SU-DHL-6 (cell line): Measurements from ENCODE around the gene SMURF2.

ENCODE experiments used
- EZH2phosphoT487 ChIP-seq: fragments of 200-600 bp; sonication (generic), shearing (Covaris generic); conservative IDR thresholded peaks from 2 replicates; pipeline ENCODE4 v1.6.1; 2018; ENCODE audit warnings: mild to moderate bottlenecking, antibody characterized with exemption, low read length, moderate library complexity, mixed read lengths
- TF ChIP-seq, protein P1 (sequence below): fragments of 200-600 bp; sonication (generic); IDR thresholded peaks from one replicate; pipeline ENCODE4 v1.5.1; 2017; ENCODE audit warnings: antibody characterized with exemption, mild to moderate bottlenecking, low read length, moderate library complexity; ENCODE audit not compliant: insufficient read depth, poor library complexity, severe bottlenecking

DNA sequence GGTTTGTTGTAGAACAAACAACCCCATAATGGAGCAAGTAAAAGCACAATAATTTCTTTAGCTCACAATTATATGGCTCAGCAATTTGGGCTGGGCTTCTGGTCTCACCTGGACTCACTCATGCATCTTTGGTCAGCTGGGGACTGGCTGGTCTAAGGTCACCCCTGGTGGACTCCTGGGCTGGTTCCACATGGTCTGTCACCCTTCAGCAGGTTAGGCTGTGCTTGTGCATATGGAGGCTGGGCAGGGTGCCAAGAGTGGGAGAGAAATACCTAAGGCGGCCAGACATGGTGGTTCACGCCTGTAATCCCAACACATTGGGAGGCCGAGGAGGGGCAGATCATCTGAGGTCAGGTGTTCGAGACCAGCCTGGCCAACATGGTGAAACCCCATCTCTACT, 27.0 kb upstream of the SMURF2 start:
- no peak for TF ChIP-seq EZH2phosphoT487
- TF ChIP-seq, protein P1, sequence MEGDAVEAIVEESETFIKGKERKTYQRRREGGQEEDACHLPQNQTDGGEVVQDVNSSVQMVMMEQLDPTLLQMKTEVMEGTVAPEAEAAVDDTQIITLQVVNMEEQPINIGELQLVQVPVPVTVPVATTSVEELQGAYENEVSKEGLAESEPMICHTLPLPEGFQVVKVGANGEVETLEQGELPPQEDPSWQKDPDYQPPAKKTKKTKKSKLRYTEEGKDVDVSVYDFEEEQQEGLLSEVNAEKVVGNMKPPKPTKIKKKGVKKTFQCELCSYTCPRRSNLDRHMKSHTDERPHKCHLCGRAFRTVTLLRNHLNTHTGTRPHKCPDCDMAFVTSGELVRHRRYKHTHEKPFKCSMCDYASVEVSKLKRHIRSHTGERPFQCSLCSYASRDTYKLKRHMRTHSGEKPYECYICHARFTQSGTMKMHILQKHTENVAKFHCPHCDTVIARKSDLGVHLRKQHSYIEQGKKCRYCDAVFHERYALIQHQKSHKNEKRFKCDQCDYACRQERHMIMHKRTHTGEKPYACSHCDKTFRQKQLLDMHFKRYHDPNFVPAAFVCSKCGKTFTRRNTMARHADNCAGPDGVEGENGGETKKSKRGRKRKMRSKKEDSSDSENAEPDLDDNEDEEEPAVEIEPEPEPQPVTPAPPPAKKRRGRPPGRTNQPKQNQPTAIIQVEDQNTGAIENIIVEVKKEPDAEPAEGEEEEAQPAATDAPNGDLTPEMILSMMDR: no peak
